MCF 10A (cell line): ENCODE data around the gene RCAN1. TPM values are rescaled to one million over a fixed set of nuclear protein-coding genes. Genes with fewer than 3 reads are reported as not detected.

Experiments
- BruUV-seq: library from RNA; stranded (reverse); fragments of 400-500 nt; replicated peaks from 2 replicates; lab custom pipeline; 2021; lab: Mats Ljungman, UMichigan
- CTCF ChIA-PET: fragments of 300-600 bp; sonication (Branson Sonifier 250); formaldehyde crosslinking; extraction: SDS; loops from one replicate; lab custom pipeline; 2021; ENCODE audit warnings: antibody characterized with exemption, inconsistent platforms; lab: Yijun Ruan, JAX
- POLR2A ChIA-PET: fragments of 300-600, 350-650 bp; sonication (Branson Sonifier 250); formaldehyde crosslinking; extraction: SDS; loops from one replicate; lab custom pipeline; 2020; ENCODE audit warnings: antibody characterized with exemption, inconsistent platforms; lab: Yijun Ruan, JAX
- DNase-seq: peaks from one replicate; pipeline ENCODE4 v3.0.0-alpha.2; 2018; ENCODE audit not compliant: unreplicated experiment
- H3K27ac Mint-ChIP-seq: one replicate; pipeline ENCODE4 v1.8.0; 2022; ENCODE audit warnings: mild to moderate bottlenecking, low read depth, mixed read lengths; ENCODE audit not compliant: unreplicated experiment
- H3K27me3 Mint-ChIP-seq: one replicate; pipeline ENCODE4 v1.8.0; 2022; ENCODE audit warnings: mixed read lengths; ENCODE audit not compliant: insufficient read depth, unreplicated experiment
- H3K36me3 Mint-ChIP-seq: one replicate; pipeline ENCODE4 v1.8.0; 2022; ENCODE audit warnings: mild to moderate bottlenecking, moderate library complexity, mixed read lengths; ENCODE audit not compliant: insufficient read depth, unreplicated experiment
- H3K4me1 Mint-ChIP-seq: one replicate; pipeline ENCODE4 v1.8.0; 2022; ENCODE audit warnings: mixed read lengths; ENCODE audit not compliant: insufficient read depth, unreplicated experiment
- H3K4me3 Mint-ChIP-seq: one replicate; pipeline ENCODE4 v1.8.0; 2022; ENCODE audit warnings: mild to moderate bottlenecking, moderate library complexity, mixed read lengths; ENCODE audit not compliant: unreplicated experiment
- H3K9me3 Mint-ChIP-seq: one replicate; pipeline ENCODE4 v1.8.0; 2022; ENCODE audit warnings: mixed read lengths; ENCODE audit not compliant: unreplicated experiment
- intact Hi-C: fragments of 100-400 bp; cut with micrococcal nuclease; formaldehyde crosslinking; loops from 2 replicates; pipeline ENCODE4 v1.14.1; 2022
- total RNA-seq: library from RNA; stranded (reverse); gene quantifications from 2 replicates; pipeline ENCODE4 v1.2.3, GENCODE V29; 2022
- TF ChIP-seq, protein P1 (sequence below): fragments of 200-600 bp; IDR thresholded peaks from one replicate; pipeline ENCODE4 v1.8.0; 2022; ENCODE audit warnings: antibody characterized with exemption, mild to moderate bottlenecking; ENCODE audit not compliant: unreplicated experiment

RCAN1 gene
- total RNA-seq, 1 experiment from 2014 or later = 11.9 TPM

DNA sequence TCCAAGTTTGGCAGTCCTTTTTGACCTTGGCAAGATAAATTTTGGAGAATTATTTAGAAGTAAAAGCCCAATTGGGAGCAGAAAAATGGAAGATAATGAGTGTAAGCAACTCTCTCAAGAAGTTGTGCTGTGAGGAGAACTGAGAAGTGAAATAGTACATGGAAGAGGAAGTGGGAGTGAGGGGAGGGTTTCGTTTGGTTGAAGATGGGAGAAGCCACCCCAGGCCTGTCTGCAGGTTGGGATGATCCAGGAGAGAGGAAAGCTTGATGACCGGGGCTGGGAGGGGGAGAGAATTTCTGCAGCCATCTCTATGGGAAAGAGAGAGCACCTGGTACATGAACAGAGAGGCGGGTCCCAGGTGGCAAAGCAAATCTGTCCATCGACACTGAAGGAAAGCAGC, 8.6 kb upstream of the RCAN1 start:
- H3K27ac Mint-ChIP-seq = no peak overlapping the region
- no peaks in the 10 kb centered on the region for H3K36me3 Mint-ChIP-seq
- no peaks in the 10 kb centered on the region for H3K4me1 Mint-ChIP-seq
- no peak overlapping the region for H3K4me3 Mint-ChIP-seq
- intact Hi-C loops = no loop called here
- H3K27me3 Mint-ChIP-seq = peaks cover 59% of the 10 kb centered on the region
- BruUV-seq = no TSS peak
- TF ChIP-seq, protein P1, sequence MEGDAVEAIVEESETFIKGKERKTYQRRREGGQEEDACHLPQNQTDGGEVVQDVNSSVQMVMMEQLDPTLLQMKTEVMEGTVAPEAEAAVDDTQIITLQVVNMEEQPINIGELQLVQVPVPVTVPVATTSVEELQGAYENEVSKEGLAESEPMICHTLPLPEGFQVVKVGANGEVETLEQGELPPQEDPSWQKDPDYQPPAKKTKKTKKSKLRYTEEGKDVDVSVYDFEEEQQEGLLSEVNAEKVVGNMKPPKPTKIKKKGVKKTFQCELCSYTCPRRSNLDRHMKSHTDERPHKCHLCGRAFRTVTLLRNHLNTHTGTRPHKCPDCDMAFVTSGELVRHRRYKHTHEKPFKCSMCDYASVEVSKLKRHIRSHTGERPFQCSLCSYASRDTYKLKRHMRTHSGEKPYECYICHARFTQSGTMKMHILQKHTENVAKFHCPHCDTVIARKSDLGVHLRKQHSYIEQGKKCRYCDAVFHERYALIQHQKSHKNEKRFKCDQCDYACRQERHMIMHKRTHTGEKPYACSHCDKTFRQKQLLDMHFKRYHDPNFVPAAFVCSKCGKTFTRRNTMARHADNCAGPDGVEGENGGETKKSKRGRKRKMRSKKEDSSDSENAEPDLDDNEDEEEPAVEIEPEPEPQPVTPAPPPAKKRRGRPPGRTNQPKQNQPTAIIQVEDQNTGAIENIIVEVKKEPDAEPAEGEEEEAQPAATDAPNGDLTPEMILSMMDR = no peak
- H3K9me3 Mint-ChIP-seq = no peaks in the 10 kb centered on the region
- ChIA-PET POLR2A (no interaction called here), CTCF (interaction anchor here (1.5 kb wide), 1 partner anchor 21 kb away, joined by 4 read pairs; no protein-coding TSS in a partner anchor)
- DNase-seq = no peak

DNA sequence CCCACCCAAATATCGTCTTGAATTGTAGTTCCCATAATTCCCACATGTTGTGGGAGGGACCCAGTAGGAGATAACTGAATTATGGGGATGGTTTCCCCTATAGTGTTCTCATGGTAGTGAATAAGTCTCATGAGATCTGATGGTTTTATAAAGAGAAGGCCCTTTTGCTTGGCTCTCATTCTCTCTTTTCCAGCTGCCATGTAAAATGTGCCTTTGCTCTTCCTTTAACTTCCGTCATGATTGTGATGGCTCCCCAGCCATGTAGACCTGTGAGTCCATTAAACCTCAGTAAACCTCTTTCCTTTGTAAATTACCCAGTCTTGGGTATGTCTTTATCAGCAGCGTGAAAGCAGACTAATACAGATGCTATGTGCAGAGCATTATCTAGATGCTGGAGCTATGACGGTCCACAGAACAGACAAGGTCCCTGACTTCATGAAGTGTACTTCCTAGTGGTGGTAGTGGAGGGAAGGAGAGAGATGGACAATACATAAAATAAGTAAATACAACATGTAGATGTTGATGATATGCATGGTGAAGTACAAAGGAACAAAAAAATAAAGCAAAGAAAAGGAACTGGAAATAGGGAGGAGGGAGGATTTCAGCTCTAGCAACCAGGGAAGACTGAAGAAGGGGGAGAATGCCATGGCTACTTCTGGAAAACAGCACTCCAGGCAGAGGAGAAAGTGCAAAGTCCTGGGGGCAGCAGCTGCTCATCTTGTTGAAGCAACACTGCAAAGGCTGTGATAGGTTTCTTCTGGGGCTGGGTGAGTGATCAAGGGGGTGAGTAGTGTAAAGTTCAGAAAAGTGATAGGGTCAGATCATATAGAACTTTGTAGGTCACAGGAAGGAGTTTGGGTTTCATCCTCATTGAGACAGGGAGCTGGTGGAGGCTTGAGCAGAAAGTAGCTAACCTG, 6.8 kb upstream of the RCAN1 start:
- H3K27me3 Mint-ChIP-seq = peaks cover 53% of the 10 kb centered on the region
- DNase-seq = no peak
- POLR2A ChIA-PET = no interaction called here

DNA sequence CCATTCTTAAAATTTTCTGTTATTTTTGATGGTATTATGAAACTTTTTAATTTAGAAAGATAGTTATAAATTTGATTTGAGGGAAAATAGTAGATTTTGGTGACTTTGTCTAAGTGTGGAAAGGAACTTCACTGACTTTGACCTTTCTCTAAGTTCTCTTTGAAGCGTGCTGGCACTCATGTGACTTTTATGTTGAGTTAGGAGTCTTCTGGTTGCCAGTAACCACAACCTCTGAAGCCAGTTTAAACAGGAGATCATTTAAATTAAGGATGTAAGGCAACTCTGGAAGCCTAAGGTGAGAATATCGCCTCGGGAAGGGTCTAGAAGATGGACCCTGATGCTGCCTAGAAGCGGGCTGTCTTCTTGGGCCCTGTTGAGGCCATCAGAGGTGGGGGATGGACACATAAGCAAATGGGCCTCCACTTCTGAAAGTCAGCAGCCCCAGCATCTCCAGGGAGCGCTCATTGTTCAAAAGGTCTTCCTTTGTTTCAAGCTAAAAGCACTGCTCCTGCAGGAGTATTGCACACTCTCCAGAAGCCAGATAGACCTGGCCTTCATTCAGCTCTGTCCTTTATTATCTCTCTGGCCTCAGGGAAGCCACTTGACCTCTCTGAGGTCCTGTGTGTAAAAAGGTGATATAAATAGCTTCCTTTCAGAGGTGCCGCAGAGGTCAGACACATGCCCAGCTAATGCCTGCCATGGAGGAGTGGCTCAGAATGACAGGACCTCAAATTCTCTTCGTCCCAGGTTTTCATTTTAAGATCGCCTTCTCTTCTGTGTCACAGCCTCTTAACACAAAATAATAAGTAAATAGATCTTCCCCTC, 5.1 kb upstream of the RCAN1 start:
- POLR2A ChIA-PET = no interaction called here
- TF ChIP-seq, protein P1 = no peak
- Mint-ChIP-seq H3K27me3 (peaks cover 36% of the 10 kb centered on the region), H3K9me3 (no peaks in the 10 kb centered on the region), H3K4me1 (no peaks in the 10 kb centered on the region), H3K4me3 (no peak overlapping the region), H3K27ac (no peak overlapping the region), H3K36me3 (no peaks in the 10 kb centered on the region)
- no peak for DNase-seq
- BruUV-seq = no TSS peak
- intact Hi-C loops = no loop called here
- CTCF ChIA-PET = interaction anchor here (0.8 to 1.4 kb wide), 3 partner anchors 10 to 18 kb away, joined by 3 to 4 read pairs (median 4); no protein-coding TSS in a partner anchor

More for the DNA sequence above, 6.8 kb upstream of the RCAN1 start:
- intact Hi-C loops = no loop called here
- H3K36me3 Mint-ChIP-seq = no peaks in the 10 kb centered on the region
- CTCF ChIA-PET = interaction anchor here (0.9 to 2.1 kb wide), 9 partner anchors 10 to 586 kb away, joined by 3 to 8 read pairs (median 4); no protein-coding TSS in a partner anchor
- no TSS peak for BruUV-seq
- H3K4me3 Mint-ChIP-seq = no peak overlapping the region
- H3K4me1 Mint-ChIP-seq = no peaks in the 10 kb centered on the region
- no peak overlapping the region for H3K27ac Mint-ChIP-seq
- no peaks in the 10 kb centered on the region for H3K9me3 Mint-ChIP-seq
- TF ChIP-seq, protein P1 = no peak
